HG02588 (cell line): ENCODE results near the gene LYPD6B.

ENCODE experiments used
- ATAC-seq: cut with Tn5 transposase; IDR thresholded peaks from one replicate; pipeline ENCODE4 v1.9.1; 2021; ENCODE audit warnings: mild to moderate bottlenecking, moderate library complexity; ENCODE audit not compliant: unreplicated experiment

The LYPD6B gene

GRCh38 chr2:149101818-149102217, 63.3 kb downstream of the LYPD6B start:
- no peak for ATAC-seq

- ATAC-seq: no peak
These were observed 64.7 kb downstream of the LYPD6B start for GRCh38 chr2:149103081-149103620.

GRCh38 chr2:149104221-149104620, 65.7 kb downstream of the LYPD6B start:
- no peak for ATAC-seq

DNA sequence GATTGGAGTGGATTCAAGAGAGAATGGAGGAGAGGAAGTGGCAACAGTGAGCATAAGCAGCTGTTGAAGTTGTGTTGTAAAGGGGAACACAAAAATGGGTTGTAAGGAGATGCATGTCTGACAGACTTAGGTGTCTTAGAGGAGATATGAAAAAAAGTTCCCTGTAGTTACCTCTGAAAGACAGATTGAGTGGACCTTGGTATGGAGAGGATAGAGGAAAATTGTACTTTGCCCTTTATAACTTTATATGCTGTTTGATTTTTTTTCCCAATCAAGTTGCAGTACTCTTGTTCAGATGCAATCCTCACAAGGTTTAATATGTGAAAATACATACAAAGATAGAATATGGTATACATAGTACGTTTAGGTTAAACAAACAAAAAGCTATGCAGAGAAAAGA, 73.6 kb downstream of the LYPD6B start:
- no peak for ATAC-seq

DNA sequence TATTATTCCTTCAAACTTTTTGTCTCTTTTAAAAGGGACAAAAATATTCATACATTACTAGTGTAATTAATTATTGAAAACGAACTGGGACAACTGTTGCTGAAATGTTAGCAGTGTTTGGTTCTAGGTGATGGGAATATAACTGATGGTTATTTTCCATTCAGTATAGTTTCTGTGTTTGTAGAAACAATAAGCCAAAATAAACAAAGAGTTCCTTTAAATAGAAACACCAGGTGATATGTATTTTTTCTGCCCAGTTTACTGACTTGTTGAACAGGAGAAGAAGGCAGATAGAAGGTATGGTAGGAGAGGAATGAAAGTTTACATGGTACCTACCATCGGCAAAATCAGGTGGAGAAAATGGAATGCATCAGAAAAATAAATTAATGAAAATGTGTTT, 74.2 kb downstream of the LYPD6B start:
- no peak for ATAC-seq

DNA sequence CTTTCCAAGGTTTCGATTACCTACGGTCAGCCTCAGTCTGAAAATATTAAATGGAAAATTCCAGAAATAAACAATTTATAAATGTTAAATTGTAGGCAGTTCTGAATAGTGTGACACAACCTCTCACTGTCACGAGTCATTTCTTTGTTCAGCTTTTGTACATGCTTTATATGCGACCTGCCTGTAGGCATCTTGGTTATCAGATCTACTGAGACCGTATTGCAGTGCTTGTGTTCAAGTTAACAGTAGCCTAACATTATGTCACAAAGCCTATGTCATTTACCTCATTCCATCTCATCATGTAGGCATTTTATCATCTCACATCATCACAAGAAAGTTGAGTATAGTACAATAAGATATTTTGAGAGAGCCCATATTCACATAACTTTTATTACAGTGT, 77.3 kb downstream of the LYPD6B start:
- ATAC-seq: no peak

GRCh38 chr2:149119368-149119767, 80.9 kb downstream of the LYPD6B start:
- no peak for ATAC-seq

DNA sequence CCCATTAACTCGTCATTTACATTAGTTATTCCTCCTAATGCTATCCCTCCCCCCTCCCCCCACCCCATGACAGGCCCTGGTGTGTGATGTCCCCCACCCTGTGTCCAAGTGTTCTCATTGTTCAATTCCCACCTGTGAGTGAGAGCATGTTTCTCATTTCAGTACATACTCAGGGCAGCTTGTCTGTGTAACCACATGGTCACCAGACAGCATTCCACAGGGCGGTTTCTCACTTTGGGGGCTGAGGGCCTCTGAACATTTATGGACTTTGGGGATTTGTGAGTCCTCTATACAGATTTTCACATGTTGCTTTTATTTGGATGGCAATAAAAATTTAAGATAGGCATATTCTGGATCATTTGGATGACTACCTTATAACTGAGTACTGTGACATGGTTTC, 84.0 kb downstream of the LYPD6B start:
- ATAC-seq: no peak

- no peak for ATAC-seq
These were observed 86.7 kb downstream of the LYPD6B start for GRCh38 chr2:149125031-149125725.

- ATAC-seq: no peak
These were observed 90.9 kb downstream of the LYPD6B start for GRCh38 chr2:149129433-149129832.

- no peak for ATAC-seq
These were observed 93.8 kb downstream of the LYPD6B start for GRCh38 chr2:149132339-149132738.

DNA sequence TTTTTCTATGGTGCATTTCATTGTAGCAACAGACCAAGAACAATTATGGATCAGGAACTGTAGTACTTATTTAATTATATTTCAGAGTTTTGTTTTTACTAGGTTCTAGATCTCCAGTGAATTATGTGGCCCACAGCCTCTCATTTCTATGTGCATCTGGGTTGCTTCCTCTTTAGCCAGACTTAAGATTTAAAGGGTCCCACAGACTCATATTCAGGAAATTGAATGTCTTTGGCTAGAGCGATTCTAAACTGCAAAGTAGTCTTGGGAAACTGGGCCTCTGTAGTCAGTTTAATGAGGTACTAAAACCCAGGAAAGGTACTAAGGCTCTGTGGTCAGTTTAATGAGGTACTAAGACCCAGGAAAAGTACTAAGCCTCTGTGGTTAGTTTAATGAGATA, 94.4 kb downstream of the LYPD6B start:
- no peak for ATAC-seq

DNA sequence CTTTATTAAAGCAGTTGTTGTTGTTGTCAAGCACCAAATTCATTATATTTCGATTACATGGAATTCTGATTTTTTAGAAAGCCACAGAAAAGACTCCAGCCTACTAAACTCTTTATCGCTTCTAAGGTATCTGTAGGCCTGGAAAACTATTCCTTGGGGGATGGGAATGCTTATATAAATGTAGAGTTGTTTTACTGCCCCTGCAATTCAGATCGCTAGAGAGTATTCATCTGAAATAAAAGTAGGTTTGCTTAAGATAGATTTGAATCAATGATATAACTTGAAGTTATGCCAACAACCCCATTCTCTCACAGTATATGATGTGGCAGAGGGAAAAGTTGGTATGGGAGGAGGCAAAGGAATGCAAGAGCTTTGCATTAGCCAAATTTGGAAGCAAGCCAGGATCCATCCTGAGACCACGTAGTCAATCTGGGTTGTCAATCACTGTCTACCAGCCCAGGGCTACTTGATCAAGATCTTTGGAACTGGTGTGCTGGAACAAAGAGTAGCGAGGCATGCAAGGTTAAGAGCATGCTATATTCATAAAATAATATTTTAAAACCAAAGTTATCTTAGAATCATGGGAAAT, 95.9 kb downstream of the LYPD6B start:
- no peak for ATAC-seq

GRCh38 chr2:149136111-149136510, 97.6 kb downstream of the LYPD6B start:
- no peak for ATAC-seq

GRCh38 chr2:149141046-149141445, 102.5 kb downstream of the LYPD6B start:
- no peak for ATAC-seq

DNA sequence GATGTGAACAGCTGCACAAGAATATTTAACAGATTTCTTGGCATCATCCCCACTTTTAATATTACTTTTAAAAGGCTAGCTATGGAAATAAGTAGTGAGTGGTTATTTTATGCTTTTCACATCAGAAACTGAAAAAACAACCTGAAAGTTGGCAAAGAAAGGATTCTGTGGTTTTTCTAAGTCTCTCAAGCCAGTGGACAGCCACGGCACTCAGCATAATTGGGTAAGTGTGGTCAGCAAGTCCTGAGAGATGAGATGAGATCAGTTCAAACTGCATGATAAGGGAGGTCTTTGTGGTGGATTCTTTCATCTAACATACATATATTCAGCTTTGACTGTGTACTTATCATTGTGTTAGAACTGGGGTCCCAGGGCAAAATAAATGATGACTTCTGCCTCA, 105.2 kb downstream of the LYPD6B start:
- no peak for ATAC-seq

- ATAC-seq: peak; percentile 66
These were observed 107.1 kb downstream of the LYPD6B start for GRCh38 chr2:149145314-149146295.

GRCh38 chr2:149146876-149147275, 108.4 kb downstream of the LYPD6B start:
- ATAC-seq: no peak

GRCh38 chr2:149148194-149149006, 109.9 kb downstream of the LYPD6B start:
- no peak for ATAC-seq

- no peak for ATAC-seq
These were observed 110.5 kb downstream of the LYPD6B start for GRCh38 chr2:149149007-149149297.

- no peak for ATAC-seq
These were observed 114.0 kb downstream of the LYPD6B start for GRCh38 chr2:149152469-149152953.
